DND-41 (cell line): Measurements from ENCODE around the gene ATG5.

Source experiments
- ATAC-seq: fragments of 200-7000 bp; cut with Tn5 transposase; 3 replicates; pipeline ENCODE4 v1.9.1; 2021; ENCODE audit warnings: low read depth; ENCODE audit not compliant: insufficient read depth
- DNase-seq: peaks from one replicate; pipeline ENCODE4 v3.0.0-alpha.2; 2020
- H2AFZ ChIP-seq: 2 replicates; pipeline ENCODE4 v1.6.0; 2012; ENCODE audit warnings: low read depth, low read length
- H3K27ac ChIP-seq: 2 replicates; pipeline ENCODE4 v1.5.1; 2012; ENCODE audit warnings: low read length, inconsistent platforms
- H3K27me3 ChIP-seq: fragments of 200-600 bp; sonication (generic); 2 replicates; pipeline ENCODE4 v1.6.0; 2012; ENCODE audit warnings: low read length, mild to moderate bottlenecking, inconsistent platforms; ENCODE audit not compliant: insufficient read depth, poor library complexity
- H3K36me3 ChIP-seq: 2 replicates; pipeline ENCODE4 v1.5.1; 2012; ENCODE audit warnings: low read length, inconsistent platforms; ENCODE audit not compliant: insufficient read depth
- H3K4me1 ChIP-seq: 2 replicates; pipeline ENCODE4 v1.5.1; 2012; ENCODE audit warnings: mild to moderate bottlenecking, low read length; ENCODE audit not compliant: insufficient read depth
- H3K4me2 ChIP-seq: 2 replicates; pipeline ENCODE4 v1.6.0; 2012; ENCODE audit warnings: mild to moderate bottlenecking, moderate library complexity, low read length, inconsistent platforms; ENCODE audit not compliant: insufficient read depth
- H3K4me3 ChIP-seq, 2 experiments: fragments of 200-600 bp in 1 of 2; shearing (Covaris generic) in 1 of 2; 2 replicates each; pipeline ENCODE4 v1.5.1; 2012 to 2016; ENCODE audit warnings: inconsistent platforms in 2 of 2, low read length in 2 of 2, mild to moderate bottlenecking in 2 of 2, low read depth in 1 of 2, moderate library complexity in 1 of 2
- H3K79me2 ChIP-seq: 2 replicates; pipeline ENCODE4 v1.6.0; 2012; ENCODE audit warnings: low read length, inconsistent platforms; ENCODE audit not compliant: insufficient read depth
- H3K9ac ChIP-seq: 2 replicates; pipeline ENCODE4 v1.6.0; 2012; ENCODE audit warnings: low read depth, mild to moderate bottlenecking, inconsistent platforms, low read length, moderate library complexity
- H3K9me3 ChIP-seq: 2 replicates; pipeline ENCODE4 v1.5.1; 2012; ENCODE audit warnings: low read length, moderate library complexity, mild to moderate bottlenecking, inconsistent platforms; ENCODE audit not compliant: insufficient read depth, severe bottlenecking
- H4K20me1 ChIP-seq: 2 replicates; pipeline ENCODE4 v1.6.0; 2012; ENCODE audit warnings: low read length; ENCODE audit not compliant: insufficient read depth
- CTCF ChIP-seq: IDR thresholded peaks from 2 replicates; pipeline ENCODE4 v1.5.1; 2012; ENCODE audit warnings: borderline replicate concordance, low read length, moderate library complexity, mild to moderate bottlenecking; ENCODE audit not compliant: poor library complexity, severe bottlenecking; ENCODE audit errors: extremely low read depth
- EZH2 ChIP-seq: IDR thresholded peaks from 3 replicates; pipeline ENCODE4 v1.6.1; 2012; ENCODE audit warnings: borderline replicate concordance, low read depth, mild to moderate bottlenecking, moderate library complexity, low read length, inconsistent platforms; ENCODE audit not compliant: severe bottlenecking

Gene ATG5

DNA sequence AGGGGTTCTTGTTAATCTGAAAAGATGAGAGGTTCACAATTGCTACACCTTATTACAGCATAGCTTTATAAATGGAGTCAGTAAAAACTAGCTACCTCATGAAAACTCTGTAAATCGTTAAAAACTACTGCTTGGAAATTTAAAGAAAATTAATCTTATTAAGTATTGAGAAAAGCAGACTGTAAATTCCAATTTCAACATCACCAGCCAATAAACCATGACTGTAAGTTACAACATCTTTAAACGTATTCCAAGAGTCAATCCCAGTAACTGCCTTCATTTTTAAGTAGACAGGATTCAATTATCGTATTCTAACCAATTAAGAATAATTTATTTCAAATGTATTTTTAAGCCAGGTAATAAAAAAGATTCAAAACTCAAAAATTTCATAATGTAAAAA lies 70.3 kb downstream of the ATG5 start:
- H4K20me1 ChIP-seq, result peaks cover 8% of the 10 kb centered on the region; the same call in 1 of the 2 replicates
- H3K27me3 ChIP-seq, result no peaks in the 10 kb centered on the region
- H3K9me3 ChIP-seq, result no peaks in the 10 kb centered on the region
- H3K36me3 ChIP-seq, result no peaks in the 10 kb centered on the region
- H2AFZ ChIP-seq, result no peak overlapping the region
- H3K79me2 ChIP-seq, result peaks cover 20% of the 10 kb centered on the region; the same call in 1 of the 2 replicates
- ATAC-seq (no peak), DNase-seq (no peak)
- H3K4me2 ChIP-seq, result no peak overlapping the region
- H3K4me3 ChIP-seq, result no peak overlapping the region
- H3K9ac ChIP-seq, result no peak overlapping the region
- no peaks in the 10 kb centered on the region for H3K4me1 ChIP-seq
- no peak overlapping the region for H3K27ac ChIP-seq
- TF ChIP-seq CTCF, result no peak
- no peak for TF ChIP-seq EZH2

- no peak for TF ChIP-seq CTCF
- TF ChIP-seq EZH2, result no peak
- Histone ChIP-seq H3K9ac (no peak overlapping the region), H3K4me3 (no peak overlapping the region), H3K27me3 (no peaks in the 10 kb centered on the region), H4K20me1 (peaks cover 8% of the 10 kb centered on the region; the same call in 1 of the 2 replicates), H3K4me1 (no peaks in the 10 kb centered on the region), H3K36me3 (no peaks in the 10 kb centered on the region), H3K4me2 (no peak overlapping the region), H2AFZ (no peak overlapping the region), H3K9me3 (no peaks in the 10 kb centered on the region), H3K27ac (no peak overlapping the region), H3K79me2 (peaks cover 21% of the 10 kb centered on the region; the same call in 1 of the 2 replicates)
- DNase-seq (no peak), ATAC-seq (no peak)
Observed at GRCh38 chr6:106254636-106255035, 70.9 kb downstream of the ATG5 start.

DNA sequence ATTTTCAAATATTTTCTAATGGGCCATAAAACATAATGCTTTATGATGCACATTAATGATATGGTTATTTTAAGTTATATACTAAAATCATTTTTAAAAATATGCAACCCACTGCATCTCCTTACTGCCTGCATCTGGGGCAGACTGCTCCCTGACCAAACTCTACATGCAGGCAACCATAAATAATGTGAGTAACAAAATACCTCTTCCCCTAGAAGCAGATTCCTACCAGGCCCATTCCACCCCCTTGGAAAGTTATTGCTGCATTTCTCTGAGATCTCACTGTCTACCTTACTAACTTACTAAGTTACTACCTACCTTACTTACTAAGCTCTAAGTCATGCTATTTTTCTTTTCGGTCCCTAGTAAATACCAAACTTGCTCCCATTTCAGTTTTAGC lies 71.8 kb downstream of the ATG5 start:
- Histone ChIP-seq H3K9ac (no peak overlapping the region), H3K4me1 (no peaks in the 10 kb centered on the region), H3K27ac (no peak overlapping the region), H3K27me3 (no peaks in the 10 kb centered on the region), H2AFZ (no peak overlapping the region), H3K36me3 (no peaks in the 10 kb centered on the region), H3K4me2 (no peak overlapping the region), H3K4me3 (no peak overlapping the region), H4K20me1 (peaks cover 8% of the 10 kb centered on the region; the same call in 1 of the 2 replicates), H3K79me2 (peaks cover 21% of the 10 kb centered on the region; the same call in 1 of the 2 replicates), H3K9me3 (no peaks in the 10 kb centered on the region)
- no peak for TF ChIP-seq EZH2
- TF ChIP-seq CTCF, result no peak
- DNase-seq, result no peak
- ATAC-seq, result no peak

GRCh38 chr6:106253172-106253571 lies 72.4 kb downstream of the ATG5 start:
- DNase-seq (no peak), ATAC-seq (no peak)
- Histone ChIP-seq H4K20me1 (peaks cover 8% of the 10 kb centered on the region; the same call in 1 of the 2 replicates), H3K9ac (no peak overlapping the region), H3K9me3 (no peaks in the 10 kb centered on the region), H3K4me1 (no peaks in the 10 kb centered on the region), H3K79me2 (peaks cover 21% of the 10 kb centered on the region; the same call in 1 of the 2 replicates), H3K27me3 (no peaks in the 10 kb centered on the region), H3K4me2 (no peak overlapping the region), H3K4me3 (no peak overlapping the region), H2AFZ (no peak overlapping the region), H3K36me3 (no peaks in the 10 kb centered on the region), H3K27ac (no peak overlapping the region)
- TF ChIP-seq CTCF, result no peak
- no peak for TF ChIP-seq EZH2
